GM23338 (cell line): ENCODE data around the gene PSMB7. TPM values are rescaled to one million over a fixed set of nuclear protein-coding genes. Genes with fewer than 3 reads are reported as not detected.

Experiments
- ATAC-seq: fragments of 200-7000 bp; cut with Tn5 transposase; 3 replicates; pipeline ENCODE4 v1.9.1; 2020
- DNase-seq: peaks from one replicate; pipeline ENCODE4 v3.0.0-alpha.2; 2015; ENCODE audit warnings: low spot score
- H2AFZ ChIP-seq: fragments of 200-600 bp; sonication (generic); 2 replicates; pipeline ENCODE4 v1.8.0; 2016; ENCODE audit warnings: antibody characterized with exemption, mild to moderate bottlenecking, moderate library complexity
- H3F3A ChIP-seq: fragments of 200-600 bp; sonication (generic); replicated peaks from 2 replicates; pipeline ENCODE4 v1.8.0; 2017; ENCODE audit warnings: antibody characterized with exemption, mixed run types, low read depth
- H3K27ac ChIP-seq: fragments of 200-600 bp; sonication (generic); 2 replicates; pipeline ENCODE4 v1.6.1; 2016; ENCODE audit warnings: low read depth
- H3K27me3 ChIP-seq: fragments of 200-600 bp; sonication (generic); 2 replicates; pipeline ENCODE4 v1.8.0; 2016; ENCODE audit warnings: mild to moderate bottlenecking, mixed run types, moderate library complexity; ENCODE audit not compliant: insufficient read depth
- H3K36me3 ChIP-seq: fragments of 200-600 bp; sonication (generic); 2 replicates; pipeline ENCODE4 v1.8.0; 2016; ENCODE audit warnings: mild to moderate bottlenecking; ENCODE audit not compliant: insufficient read depth
- H3K4me1 ChIP-seq: fragments of 200-600 bp; sonication (generic); 2 replicates; pipeline ENCODE4 v1.8.0; 2016; ENCODE audit warnings: mild to moderate bottlenecking, moderate library complexity; ENCODE audit not compliant: insufficient read depth
- H3K4me2 ChIP-seq: fragments of 200-600 bp; sonication (generic); 2 replicates; pipeline ENCODE4 v1.7.1; 2017; ENCODE audit warnings: mixed run types
- H3K4me3 ChIP-seq: fragments of 200-600 bp; sonication (generic); 2 replicates; pipeline ENCODE4 v1.6.1; 2016; ENCODE audit warnings: mixed run types
- H3K79me2 ChIP-seq: fragments of 200-600 bp; sonication (generic); replicated peaks from 2 replicates; pipeline ENCODE4 v1.8.0; 2017; ENCODE audit warnings: mild to moderate bottlenecking; ENCODE audit not compliant: insufficient read depth
- H3K9me2 ChIP-seq: fragments of 200-600 bp; sonication (generic); 2 replicates; pipeline ENCODE4 v1.8.0; 2017; ENCODE audit not compliant: insufficient read depth
- H4K20me1 ChIP-seq: fragments of 200-600 bp; sonication (generic); replicated peaks from 2 replicates; pipeline ENCODE4 v1.8.0; 2017; ENCODE audit warnings: mild to moderate bottlenecking; ENCODE audit not compliant: insufficient read depth
- H3K27ac Mint-ChIP-seq: 2 replicates; pipeline ENCODE4 v1.8.0; 2020; ENCODE audit warnings: inconsistent platforms, mild to moderate bottlenecking, moderate library complexity, mixed read lengths
- H3K27me3 Mint-ChIP-seq: 3 replicates; pipeline ENCODE4 v1.8.0; 2022; ENCODE audit warnings: low read depth, mild to moderate bottlenecking, moderate library complexity, mixed read lengths, inconsistent platforms; ENCODE audit not compliant: insufficient read depth, poor library complexity
- H3K36me3 Mint-ChIP-seq: 3 replicates; pipeline ENCODE4 v1.8.0; 2021; ENCODE audit warnings: low read depth, mild to moderate bottlenecking, inconsistent platforms, moderate library complexity, mixed read lengths
- H3K4me1 Mint-ChIP-seq: 3 replicates; pipeline ENCODE4 v1.8.0; 2020; ENCODE audit warnings: mild to moderate bottlenecking, inconsistent platforms, mixed read lengths
- H3K4me3 Mint-ChIP-seq: 3 replicates; pipeline ENCODE4 v1.8.0; 2021; ENCODE audit warnings: moderate library complexity, mild to moderate bottlenecking, inconsistent platforms, mixed read lengths
- H3K9me3 Mint-ChIP-seq: 3 replicates; pipeline ENCODE4 v1.8.0; 2020; ENCODE audit warnings: moderate library complexity, mild to moderate bottlenecking, inconsistent platforms, mixed read lengths
- CREB1 ChIP-seq: fragments of 250-450 bp; sonication (Bioruptor Pico); IDR thresholded peaks from 2 replicates; pipeline ENCODE4 v1.5.0; 2020; ENCODE audit warnings: low read depth, mild to moderate bottlenecking, moderate library complexity
- EZH2 ChIP-seq: fragments of 200-600 bp; sonication (generic); IDR thresholded peaks from one replicate; pipeline ENCODE4 v1.8.0; 2017; ENCODE audit warnings: antibody characterized with exemption, mild to moderate bottlenecking, low read depth; ENCODE audit not compliant: unreplicated experiment
- EZH2phosphoT487 ChIP-seq: fragments of 200-600 bp; sonication (generic); IDR thresholded peaks from one replicate; pipeline ENCODE4 v1.8.1; 2018; ENCODE audit warnings: antibody characterized with exemption; ENCODE audit not compliant: unreplicated experiment
- JUNB ChIP-seq: IDR thresholded peaks from one replicate; pipeline ENCODE4 v1.6.1; 2016; ENCODE audit warnings: antibody characterized with exemption; ENCODE audit not compliant: unreplicated experiment
- NANOG ChIP-seq: IDR thresholded peaks from 2 replicates; pipeline ENCODE4 v1.6.1; 2016; ENCODE audit warnings: antibody characterized with exemption, borderline replicate concordance
- POLR2AphosphoS5 ChIP-seq: IDR thresholded peaks from 2 replicates; pipeline ENCODE4 v1.6.1; 2016; ENCODE audit warnings: antibody characterized with exemption, low read depth
- STAT1 ChIP-seq: IDR thresholded peaks from one replicate; pipeline ENCODE4 v1.6.1; 2016; ENCODE audit warnings: antibody characterized with exemption; ENCODE audit not compliant: unreplicated experiment
- ZNF114 ChIP-seq: fragments of 250-450 bp; sonication (Bioruptor Pico); IDR thresholded peaks from 2 replicates; pipeline ENCODE4 v1.5.0; 2020; ENCODE audit warnings: mild to moderate bottlenecking, moderate library complexity
- ZNF331 ChIP-seq: fragments of 250-450 bp; sonication (Bioruptor Pico); IDR thresholded peaks from 2 replicates; pipeline ENCODE4 v1.5.0; 2020; ENCODE audit warnings: low read depth, mild to moderate bottlenecking, moderate library complexity
- polyA plus RNA-seq: library from polyadenylated mRNA; unstranded; fragments of >200 nt; fragmentation: Nextera tagmentation; extraction: Ambion mirVana; gene quantifications from 2 replicates; pipeline ENCODE4 v1.2.1, GENCODE V29; 2016
- total RNA-seq: library from RNA; depleted of rRNA; stranded (reverse); fragments of >200 nt; shearing (Covaris generic); gene quantifications from 2 replicates; pipeline ENCODE4 v1.2.3, GENCODE V29; 2014
- TF ChIP-seq, protein P1 (sequence below): fragments of 250-450 bp; sonication (Bioruptor Pico); IDR thresholded peaks from 2 replicates; pipeline ENCODE4 v1.5.0; 2020; ENCODE audit warnings: mild to moderate bottlenecking, moderate library complexity
- TF ChIP-seq, protein P2 (sequence below): IDR thresholded peaks from one replicate; pipeline ENCODE4 v1.6.1; 2018; ENCODE audit warnings: antibody characterized with exemption; ENCODE audit not compliant: unreplicated experiment
- TF ChIP-seq, protein P3 (sequence below), 2 experiments: fragments of 200-600 bp in 1 of 2; sonication (generic) in 1 of 2; conservative IDR thresholded peaks; 2 replicates each; pipeline versions ENCODE4 v1.5.1 to v1.6.1; 2016 to 2017; ENCODE audit warnings: antibody characterized with exemption in 2 of 2, low read depth in 2 of 2, mild to moderate bottlenecking in 2 of 2, moderate library complexity in 1 of 2
- TF ChIP-seq, protein P4 (sequence below): IDR thresholded peaks from 2 replicates; pipeline ENCODE4 v1.6.1; 2016; ENCODE audit warnings: antibody characterized with exemption

PSMB7 gene
- total and polyA plus RNA-seq, 2 experiments from 2014 or later, result 255 to 268 TPM

DNA sequence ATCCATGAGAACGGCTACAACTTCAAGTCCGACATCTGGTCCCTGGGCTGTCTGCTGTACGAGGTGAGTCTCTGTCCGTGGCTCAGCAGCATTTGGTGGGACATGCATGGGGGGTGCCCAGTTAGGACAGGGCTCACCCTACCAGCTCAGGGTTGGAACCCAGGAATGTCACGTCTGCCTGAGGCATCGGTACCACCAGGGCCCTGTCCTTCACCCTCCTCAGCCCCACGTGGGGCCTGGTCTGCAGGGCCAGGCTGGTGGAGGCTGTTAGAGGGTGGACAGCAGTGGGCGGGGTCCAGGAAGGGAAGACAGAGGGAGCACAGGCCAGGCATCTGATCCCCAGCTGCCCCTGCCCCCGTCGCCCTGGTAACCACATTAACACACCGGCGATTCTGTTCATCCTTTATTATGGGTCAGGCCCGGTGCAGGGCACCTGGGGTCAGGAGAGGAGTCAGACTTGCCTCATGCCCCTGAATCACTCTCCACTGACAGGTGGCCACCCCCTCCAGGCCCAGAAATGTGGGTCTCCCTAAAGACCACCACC, 75.6 kb downstream of the PSMB7 start (continued):
- TF ChIP-seq, protein P1, sequence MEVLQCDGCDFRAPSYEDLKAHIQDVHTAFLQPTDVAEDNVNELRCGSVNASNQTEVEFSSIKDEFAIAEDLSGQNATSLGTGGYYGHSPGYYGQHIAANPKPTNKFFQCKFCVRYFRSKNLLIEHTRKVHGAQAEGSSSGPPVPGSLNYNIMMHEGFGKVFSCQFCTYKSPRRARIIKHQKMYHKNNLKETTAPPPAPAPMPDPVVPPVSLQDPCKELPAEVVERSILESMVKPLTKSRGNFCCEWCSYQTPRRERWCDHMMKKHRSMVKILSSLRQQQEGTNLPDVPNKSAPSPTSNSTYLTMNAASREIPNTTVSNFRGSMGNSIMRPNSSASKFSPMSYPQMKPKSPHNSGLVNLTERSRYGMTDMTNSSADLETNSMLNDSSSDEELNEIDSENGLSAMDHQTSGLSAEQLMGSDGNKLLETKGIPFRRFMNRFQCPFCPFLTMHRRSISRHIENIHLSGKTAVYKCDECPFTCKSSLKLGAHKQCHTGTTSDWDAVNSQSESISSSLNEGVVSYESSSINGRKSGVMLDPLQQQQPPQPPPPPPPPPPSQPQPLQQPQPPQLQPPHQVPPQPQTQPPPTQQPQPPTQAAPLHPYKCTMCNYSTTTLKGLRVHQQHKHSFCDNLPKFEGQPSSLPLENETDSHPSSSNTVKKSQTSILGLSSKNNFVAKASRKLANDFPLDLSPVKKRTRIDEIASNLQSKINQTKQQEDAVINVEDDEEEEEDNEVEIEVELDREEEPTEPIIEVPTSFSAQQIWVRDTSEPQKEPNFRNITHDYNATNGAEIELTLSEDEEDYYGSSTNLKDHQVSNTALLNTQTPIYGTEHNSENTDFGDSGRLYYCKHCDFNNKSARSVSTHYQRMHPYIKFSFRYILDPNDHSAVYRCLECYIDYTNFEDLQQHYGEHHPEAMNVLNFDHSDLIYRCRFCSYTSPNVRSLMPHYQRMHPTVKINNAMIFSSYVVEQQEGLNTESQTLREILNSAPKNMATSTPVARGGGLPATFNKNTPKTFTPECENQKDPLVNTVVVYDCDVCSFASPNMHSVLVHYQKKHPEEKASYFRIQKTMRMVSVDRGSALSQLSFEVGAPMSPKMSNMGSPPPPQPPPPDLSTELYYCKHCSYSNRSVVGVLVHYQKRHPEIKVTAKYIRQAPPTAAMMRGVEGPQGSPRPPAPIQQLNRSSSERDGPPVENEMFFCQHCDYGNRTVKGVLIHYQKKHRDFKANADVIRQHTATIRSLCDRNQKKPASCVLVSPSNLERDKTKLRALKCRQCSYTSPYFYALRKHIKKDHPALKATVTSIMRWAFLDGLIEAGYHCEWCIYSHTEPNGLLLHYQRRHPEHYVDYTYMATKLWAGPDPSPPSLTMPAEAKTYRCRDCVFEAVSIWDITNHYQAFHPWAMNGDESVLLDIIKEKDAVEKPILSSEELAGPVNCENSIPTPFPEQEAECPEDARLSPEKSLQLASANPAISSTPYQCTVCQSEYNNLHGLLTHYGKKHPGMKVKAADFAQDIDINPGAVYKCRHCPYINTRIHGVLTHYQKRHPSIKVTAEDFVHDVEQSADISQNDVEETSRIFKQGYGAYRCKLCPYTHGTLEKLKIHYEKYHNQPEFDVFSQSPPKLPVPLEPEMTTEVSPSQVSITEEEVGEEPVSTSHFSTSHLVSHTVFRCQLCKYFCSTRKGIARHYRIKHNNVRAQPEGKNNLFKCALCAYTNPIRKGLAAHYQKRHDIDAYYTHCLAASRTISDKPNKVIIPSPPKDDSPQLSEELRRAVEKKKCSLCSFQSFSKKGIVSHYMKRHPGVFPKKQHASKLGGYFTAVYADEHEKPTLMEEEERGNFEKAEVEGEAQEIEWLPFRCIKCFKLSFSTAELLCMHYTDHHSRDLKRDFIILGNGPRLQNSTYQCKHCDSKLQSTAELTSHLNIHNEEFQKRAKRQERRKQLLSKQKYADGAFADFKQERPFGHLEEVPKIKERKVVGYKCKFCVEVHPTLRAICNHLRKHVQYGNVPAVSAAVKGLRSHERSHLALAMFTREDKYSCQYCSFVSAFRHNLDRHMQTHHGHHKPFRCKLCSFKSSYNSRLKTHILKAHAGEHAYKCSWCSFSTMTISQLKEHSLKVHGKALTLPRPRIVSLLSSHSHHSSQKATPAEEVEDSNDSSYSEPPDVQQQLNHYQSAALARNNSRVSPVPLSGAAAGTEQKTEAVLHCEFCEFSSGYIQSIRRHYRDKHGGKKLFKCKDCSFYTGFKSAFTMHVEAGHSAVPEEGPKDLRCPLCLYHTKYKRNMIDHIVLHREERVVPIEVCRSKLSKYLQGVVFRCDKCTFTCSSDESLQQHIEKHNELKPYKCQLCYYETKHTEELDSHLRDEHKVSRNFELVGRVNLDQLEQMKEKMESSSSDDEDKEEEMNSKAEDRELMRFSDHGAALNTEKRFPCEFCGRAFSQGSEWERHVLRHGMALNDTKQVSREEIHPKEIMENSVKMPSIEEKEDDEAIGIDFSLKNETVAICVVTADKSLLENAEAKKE, result no peak
- TF ChIP-seq EZH2phosphoT487, result no peak
- TF ChIP-seq ZNF331 (CRISPR knock-in tag), result no peak

DNA sequence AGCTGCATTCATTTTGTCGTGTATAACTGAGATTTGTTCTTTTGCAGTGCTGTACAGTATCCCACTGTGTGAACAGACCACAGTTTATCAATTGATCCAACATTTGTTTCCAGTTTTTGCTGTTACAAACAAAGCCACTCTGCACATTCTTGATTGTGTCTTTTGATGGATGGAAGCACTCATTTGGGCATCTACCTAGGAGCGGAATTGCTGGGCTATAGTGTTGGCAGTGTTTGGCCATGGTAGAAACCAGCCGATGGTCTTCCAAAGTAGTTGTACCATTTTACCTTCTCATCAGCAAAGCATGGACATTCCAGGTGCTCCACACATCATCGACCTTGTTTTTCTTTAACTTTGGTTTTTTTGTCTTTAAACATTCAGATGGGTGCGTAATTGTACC, 77.7 kb downstream of the PSMB7 start:
- Histone ChIP-seq H3K9me2 (no peaks in the 10 kb centered on the region), H3K36me3 (no peaks in the 10 kb centered on the region), H3K4me2 (no peak overlapping the region), H3F3A (no peaks in the 10 kb centered on the region), H3K27ac (no peak overlapping the region), H4K20me1 (no peaks in the 10 kb centered on the region), H3K27me3 (no peaks in the 10 kb centered on the region), H3K4me3 (no peak overlapping the region), H2AFZ (no peak overlapping the region), H3K79me2 (no peaks in the 10 kb centered on the region), H3K4me1 (no peaks in the 10 kb centered on the region)
- ATAC-seq (no peak), DNase-seq (no peak)
- H3K4me3 Mint-ChIP-seq, result no peak overlapping the region
- peaks cover 4% of the 10 kb centered on the region for H3K27me3 Mint-ChIP-seq
- no peak overlapping the region for H3K27ac Mint-ChIP-seq
- peaks cover 10% of the 10 kb centered on the region for H3K4me1 Mint-ChIP-seq
- H3K9me3 Mint-ChIP-seq, result peaks cover 10% of the 10 kb centered on the region; the same call in 1 of the 3 replicates
- H3K36me3 Mint-ChIP-seq, result peaks cover 18% of the 10 kb centered on the region
- TF ChIP-seq ZNF114 (CRISPR knock-in tag) (no peak), ZNF331 (CRISPR knock-in tag) (no peak), STAT1 (no peak), JUNB (no peak), CREB1 (no peak), EZH2 (no peak), EZH2phosphoT487 (no peak), NANOG (no peak), POLR2AphosphoS5 (no peak)
- TF ChIP-seq, protein P2, sequence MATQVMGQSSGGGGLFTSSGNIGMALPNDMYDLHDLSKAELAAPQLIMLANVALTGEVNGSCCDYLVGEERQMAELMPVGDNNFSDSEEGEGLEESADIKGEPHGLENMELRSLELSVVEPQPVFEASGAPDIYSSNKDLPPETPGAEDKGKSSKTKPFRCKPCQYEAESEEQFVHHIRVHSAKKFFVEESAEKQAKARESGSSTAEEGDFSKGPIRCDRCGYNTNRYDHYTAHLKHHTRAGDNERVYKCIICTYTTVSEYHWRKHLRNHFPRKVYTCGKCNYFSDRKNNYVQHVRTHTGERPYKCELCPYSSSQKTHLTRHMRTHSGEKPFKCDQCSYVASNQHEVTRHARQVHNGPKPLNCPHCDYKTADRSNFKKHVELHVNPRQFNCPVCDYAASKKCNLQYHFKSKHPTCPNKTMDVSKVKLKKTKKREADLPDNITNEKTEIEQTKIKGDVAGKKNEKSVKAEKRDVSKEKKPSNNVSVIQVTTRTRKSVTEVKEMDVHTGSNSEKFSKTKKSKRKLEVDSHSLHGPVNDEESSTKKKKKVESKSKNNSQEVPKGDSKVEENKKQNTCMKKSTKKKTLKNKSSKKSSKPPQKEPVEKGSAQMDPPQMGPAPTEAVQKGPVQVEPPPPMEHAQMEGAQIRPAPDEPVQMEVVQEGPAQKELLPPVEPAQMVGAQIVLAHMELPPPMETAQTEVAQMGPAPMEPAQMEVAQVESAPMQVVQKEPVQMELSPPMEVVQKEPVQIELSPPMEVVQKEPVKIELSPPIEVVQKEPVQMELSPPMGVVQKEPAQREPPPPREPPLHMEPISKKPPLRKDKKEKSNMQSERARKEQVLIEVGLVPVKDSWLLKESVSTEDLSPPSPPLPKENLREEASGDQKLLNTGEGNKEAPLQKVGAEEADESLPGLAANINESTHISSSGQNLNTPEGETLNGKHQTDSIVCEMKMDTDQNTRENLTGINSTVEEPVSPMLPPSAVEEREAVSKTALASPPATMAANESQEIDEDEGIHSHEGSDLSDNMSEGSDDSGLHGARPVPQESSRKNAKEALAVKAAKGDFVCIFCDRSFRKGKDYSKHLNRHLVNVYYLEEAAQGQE, result no peak
- TF ChIP-seq, protein P3, sequence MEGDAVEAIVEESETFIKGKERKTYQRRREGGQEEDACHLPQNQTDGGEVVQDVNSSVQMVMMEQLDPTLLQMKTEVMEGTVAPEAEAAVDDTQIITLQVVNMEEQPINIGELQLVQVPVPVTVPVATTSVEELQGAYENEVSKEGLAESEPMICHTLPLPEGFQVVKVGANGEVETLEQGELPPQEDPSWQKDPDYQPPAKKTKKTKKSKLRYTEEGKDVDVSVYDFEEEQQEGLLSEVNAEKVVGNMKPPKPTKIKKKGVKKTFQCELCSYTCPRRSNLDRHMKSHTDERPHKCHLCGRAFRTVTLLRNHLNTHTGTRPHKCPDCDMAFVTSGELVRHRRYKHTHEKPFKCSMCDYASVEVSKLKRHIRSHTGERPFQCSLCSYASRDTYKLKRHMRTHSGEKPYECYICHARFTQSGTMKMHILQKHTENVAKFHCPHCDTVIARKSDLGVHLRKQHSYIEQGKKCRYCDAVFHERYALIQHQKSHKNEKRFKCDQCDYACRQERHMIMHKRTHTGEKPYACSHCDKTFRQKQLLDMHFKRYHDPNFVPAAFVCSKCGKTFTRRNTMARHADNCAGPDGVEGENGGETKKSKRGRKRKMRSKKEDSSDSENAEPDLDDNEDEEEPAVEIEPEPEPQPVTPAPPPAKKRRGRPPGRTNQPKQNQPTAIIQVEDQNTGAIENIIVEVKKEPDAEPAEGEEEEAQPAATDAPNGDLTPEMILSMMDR (conservative IDR thresholded peaks at IDR 0.05; ENCODE audit: low read depth in 2 of 2), result no peak
- TF ChIP-seq, protein P4, sequence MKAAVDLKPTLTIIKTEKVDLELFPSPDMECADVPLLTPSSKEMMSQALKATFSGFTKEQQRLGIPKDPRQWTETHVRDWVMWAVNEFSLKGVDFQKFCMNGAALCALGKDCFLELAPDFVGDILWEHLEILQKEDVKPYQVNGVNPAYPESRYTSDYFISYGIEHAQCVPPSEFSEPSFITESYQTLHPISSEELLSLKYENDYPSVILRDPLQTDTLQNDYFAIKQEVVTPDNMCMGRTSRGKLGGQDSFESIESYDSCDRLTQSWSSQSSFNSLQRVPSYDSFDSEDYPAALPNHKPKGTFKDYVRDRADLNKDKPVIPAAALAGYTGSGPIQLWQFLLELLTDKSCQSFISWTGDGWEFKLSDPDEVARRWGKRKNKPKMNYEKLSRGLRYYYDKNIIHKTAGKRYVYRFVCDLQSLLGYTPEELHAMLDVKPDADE, result no peak
